GM12878 (cell line): ENCODE results near the gene OSBPL2. TPM values are rescaled to one million over a fixed set of nuclear protein-coding genes. Genes with fewer than 3 reads are reported as not detected.

ENCODE experiments used
- ATAC-seq: fragments of 200-7000 bp; cut with Tn5 transposase; 3 replicates; pipeline ENCODE4 v1.9.1; 2020; ENCODE audit warnings: mild to moderate bottlenecking, moderate library complexity
- BruUV-seq: library from RNA; stranded (reverse); fragments of 400-500 nt; replicated peaks from 2 replicates; lab custom pipeline; 2021; lab: Mats Ljungman, UMichigan
- CTCF ChIA-PET: fragments of 300-600 bp; sonication (Branson Sonifier 250); formaldehyde crosslinking; extraction: SDS; loops from one replicate; lab custom pipeline; 2021; ENCODE audit warnings: inconsistent platforms; lab: Yijun Ruan, JAX
- POLR2A ChIA-PET: fragments of 350-600 bp; formaldehyde crosslinking; extraction: SDS; loops from one replicate; lab custom pipeline; 2021; ENCODE audit warnings: inconsistent platforms; lab: Charles Lee
- RAD21 ChIA-PET: fragments of 300-600 bp; sonication (Branson Sonifier 250); formaldehyde crosslinking; loops from one replicate; lab custom pipeline; 2023; ENCODE audit warnings: antibody characterized with exemption; ENCODE audit not compliant: unreplicated experiment; lab: Charles Lee
- SMC1A ChIA-PET: fragments of 300-600 bp; sonication (Branson Sonifier 250); formaldehyde crosslinking; loops from one replicate; lab custom pipeline; 2023; ENCODE audit not compliant: unreplicated experiment, uncharacterized antibody; lab: Charles Lee
- DNase-seq: peaks from one replicate; pipeline ENCODE4 v3.0.0-alpha.2; 2011; ENCODE audit warnings: low read depth, low spot score
- FAIRE-seq: peaks from 3 replicates; lab custom pipeline; 2011; peaks lifted over from hg19 to GRCh38; lab: Jason Lieb, UNC
- H2AFZ ChIP-seq: 2 replicates; pipeline ENCODE4 v1.6.0; 2011; ENCODE audit warnings: low read depth, low read length, control low read depth; ENCODE audit not compliant: control insufficient read depth
- H3K27ac ChIP-seq: 2 replicates; pipeline ENCODE4 v1.5.1; 2011; ENCODE audit warnings: control low read depth; ENCODE audit not compliant: control insufficient read depth, insufficient read depth
- H3K27me3 ChIP-seq, 2 experiments: replicated peaks in 1 of 2; 2 replicates each; pipeline versions ENCODE4 v1.6.0 to v1.6.1; 2011; ENCODE audit warnings: low read length in 1 of 2; ENCODE audit not compliant: control insufficient read depth in 2 of 2, insufficient read depth in 2 of 2
- H3K36me3 ChIP-seq, 2 experiments: 2 replicates each; pipeline ENCODE4 v1.5.1; 2011; ENCODE audit warnings: low read length in 1 of 2; ENCODE audit not compliant: control insufficient read depth in 2 of 2, insufficient read depth in 2 of 2
- H3K4me1 ChIP-seq: 2 replicates; pipeline ENCODE4 v1.6.1; 2011; ENCODE audit warnings: mild to moderate bottlenecking, low read length, moderate library complexity, mixed read lengths; ENCODE audit not compliant: control insufficient read depth, insufficient read depth
- H3K4me2 ChIP-seq: 2 replicates; pipeline ENCODE4 v1.6.0; 2011; ENCODE audit warnings: control low read depth; ENCODE audit not compliant: control insufficient read depth, insufficient read depth
- H3K4me3 ChIP-seq: fragments of 200-600 bp; sonication (generic); 2 replicates; pipeline ENCODE4 v1.5.1; 2016
- H3K79me2 ChIP-seq: 2 replicates; pipeline ENCODE4 v1.6.0; 2011; ENCODE audit warnings: low read length; ENCODE audit not compliant: control insufficient read depth, insufficient read depth
- H3K9ac ChIP-seq: 2 replicates; pipeline ENCODE4 v1.8.0; 2011; ENCODE audit warnings: low read length, control low read depth, mixed read lengths; ENCODE audit not compliant: control insufficient read depth, insufficient read depth
- H3K9me3 ChIP-seq: replicated peaks from 3 replicates; pipeline ENCODE4 v1.5.1; 2011; ENCODE audit warnings: mild to moderate bottlenecking, low read length; ENCODE audit not compliant: control insufficient read depth, insufficient read depth
- H4K20me1 ChIP-seq: 2 replicates; pipeline ENCODE4 v1.6.0; 2011; ENCODE audit not compliant: control insufficient read depth, insufficient read depth
- CBFB ChIP-seq: IDR thresholded peaks from 2 replicates; pipeline ENCODE4 v1.6.1; 2016; ENCODE audit warnings: antibody characterized with exemption, low read depth
- CBX5 ChIP-seq: sonication (generic); IDR thresholded peaks from 2 replicates; pipeline ENCODE4 v1.6.1; 2016; ENCODE audit warnings: low read depth, moderate library complexity, mild to moderate bottlenecking, inconsistent platforms
- CHD4 ChIP-seq: fragments of 200-600 bp; sonication (generic); IDR thresholded peaks from 2 replicates; pipeline ENCODE4 v1.6.1; 2016; ENCODE audit warnings: mild to moderate bottlenecking
- GABPA ChIP-seq: IDR thresholded peaks from 2 replicates; pipeline ENCODE4 v1.6.1; 2014; ENCODE audit warnings: antibody characterized with exemption, low read depth, mild to moderate bottlenecking, inconsistent platforms
- HDAC6 ChIP-seq: fragments of 200-600 bp; sonication (generic); IDR thresholded peaks from one replicate; pipeline ENCODE4 v1.8.0; 2017; ENCODE audit warnings: antibody characterized with exemption; ENCODE audit not compliant: unreplicated experiment
- JUND ChIP-seq: IDR thresholded peaks from 2 replicates; pipeline ENCODE4 v1.6.1; 2012; ENCODE audit warnings: low read depth, mild to moderate bottlenecking, low read length, improper control_type of control experiment, moderate library complexity
- MYC ChIP-seq: IDR thresholded peaks from 2 replicates; pipeline ENCODE4 v1.6.1; 2011; ENCODE audit warnings: mild to moderate bottlenecking, low read length, moderate library complexity, inconsistent platforms; ENCODE audit not compliant: insufficient read depth, insufficient replicate concordance, insufficient read length, severe bottlenecking
- POLR2A ChIP-seq: IDR thresholded peaks from 2 replicates; pipeline ENCODE4 v1.6.1; 2011; ENCODE audit warnings: low read depth, mild to moderate bottlenecking, low read length
- RCOR1 ChIP-seq: conservative IDR thresholded peaks from 2 replicates; pipeline ENCODE4 v1.6.1; 2012; ENCODE audit warnings: low read depth, low read length, improper control_type of control experiment
- SUZ12 ChIP-seq: fragments of 200-600 bp; sonication (generic); IDR thresholded peaks from one replicate; pipeline ENCODE4 v1.6.1; 2018; ENCODE audit warnings: antibody characterized with exemption, mild to moderate bottlenecking; ENCODE audit not compliant: unreplicated experiment
- WGBS: methylation state at CpG from one replicate; pipeline ENCODE4 v1.1.6; 2016; ENCODE audit warnings: low lambda C conversion rate; ENCODE audit not compliant: insufficient replicate concordance, insufficient coverage; ENCODE audit errors: missing lambda C conversion rate; 5-methylcytosine and 5-hydroxymethylcytosine counted together
- in situ Hi-C: fragments of 300-500 bp; cut with MboI; formaldehyde crosslinking; loops from 9 replicates; pipeline ENCODE4 v1.14.3; 2018; ENCODE audit warnings: mixed read lengths
- intact Hi-C: fragments of 100-400 bp; cut with micrococcal nuclease; formaldehyde crosslinking; loops from one replicate; pipeline ENCODE4 v1.14.2; 2022; ENCODE audit not compliant: unreplicated experiment
- polyA plus RNA-seq, 11 experiments: library from polyadenylated mRNA; depleted of rRNA in 4 of 11; unstranded in 6 of 11; stranded (reverse) in 5 of 11; fragments of >200 nt; fragmentation: Nextera tagmentation in 4 of 11; fragmentation: Illumina TruSeq in 1 of 11; extraction: Ambion mirVana in 4 of 11; extraction: Trizol in 1 of 11; gene quantifications; 1 replicate in 1 of 11; 2 replicates in 10 of 11; pipeline versions ENCODE4 v1.2.1 to v1.2.3, GENCODE V29; 2011 to 2016; ENCODE audit warnings: inconsistent platforms in 2 of 11, missing spikeins in 2 of 11, low read depth in 1 of 11
- total RNA-seq, 4 experiments: library from RNA; depleted of rRNA in 3 of 4; stranded (reverse); fragments of >200 nt in 3 of 4; fragmentation: Illumina TruSeq in 1 of 4; extraction: Trizol in 1 of 4; gene quantifications; 2 replicates each; pipeline versions ENCODE4 v1.2.1 to v1.2.3, GENCODE V29; 2013 to 2021
- TF ChIP-seq, protein P1 (sequence below): IDR thresholded peaks from 2 replicates; pipeline ENCODE4 v1.6.1; 2011; ENCODE audit warnings: mild to moderate bottlenecking, low read depth, low read length, moderate library complexity; ENCODE audit not compliant: insufficient replicate concordance
- TF ChIP-seq, protein P2 (sequence below): fragments of 450-650 bp; IDR thresholded peaks from 2 replicates; pipeline ENCODE4 v1.6.1; 2017; ENCODE audit warnings: antibody characterized with exemption, mild to moderate bottlenecking, moderate library complexity
- TF ChIP-seq, protein P3 (sequence below): IDR thresholded peaks from 2 replicates; pipeline ENCODE4 v1.6.1; 2012; ENCODE audit warnings: low read depth, low read length, improper control_type of control experiment

OSBPL2 gene
- total and polyA plus RNA-seq, 10 of the 15 experiments (the other 5 are each of a cell fraction or from before 2014, with no cell fraction given): 2.8 to 22.3 (median 14.7) TPM

DNA sequence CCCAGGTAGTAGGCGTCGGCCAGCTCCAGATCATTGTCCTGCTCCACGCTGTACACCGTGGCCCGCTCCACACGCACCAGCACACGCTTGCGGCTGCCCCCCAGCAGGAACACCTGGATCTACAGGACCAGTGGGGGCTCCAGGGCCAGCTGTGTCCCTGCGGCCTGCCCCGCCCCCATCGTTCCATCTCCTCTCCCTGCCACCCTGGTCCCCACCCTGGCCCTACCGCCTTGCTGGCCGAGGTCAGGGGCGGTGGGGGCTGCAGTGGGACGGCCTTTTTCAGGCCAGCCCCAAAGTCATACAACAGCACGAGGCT is 74.3 kb downstream of the OSBPL2 start:
- Histone ChIP-seq H3K4me1 (no peaks in the 10 kb centered on the region), H3K27me3 (no peaks in the 10 kb centered on the region), H3K79me2 (no peaks in the 10 kb centered on the region), H3K36me3 (peaks cover 3 to 8% of the 10 kb centered on the region in 2 experiments; a peak in 3 of 4 replicates), H3K9ac (no peak overlapping the region), H4K20me1 (no peaks in the 10 kb centered on the region), H3K4me3 (no peak overlapping the region), H2AFZ (no peak overlapping the region), H3K4me2 (no peak overlapping the region), H3K27ac (no peak overlapping the region), H3K9me3 (no peaks in the 10 kb centered on the region; the same call in 2 of the 3 replicates)
- ATAC-seq (no peak), FAIRE-seq (no peak), DNase-seq (no peak)
- WGBS: 71% methylated on average over 15 of the region's 16 CpGs
- SMC1A ChIA-PET: no interaction called here
- TF ChIP-seq RCOR1: no peak
- TF ChIP-seq CBX5: no peak
- no peak for TF ChIP-seq POLR2A
- TF ChIP-seq, protein P1, sequence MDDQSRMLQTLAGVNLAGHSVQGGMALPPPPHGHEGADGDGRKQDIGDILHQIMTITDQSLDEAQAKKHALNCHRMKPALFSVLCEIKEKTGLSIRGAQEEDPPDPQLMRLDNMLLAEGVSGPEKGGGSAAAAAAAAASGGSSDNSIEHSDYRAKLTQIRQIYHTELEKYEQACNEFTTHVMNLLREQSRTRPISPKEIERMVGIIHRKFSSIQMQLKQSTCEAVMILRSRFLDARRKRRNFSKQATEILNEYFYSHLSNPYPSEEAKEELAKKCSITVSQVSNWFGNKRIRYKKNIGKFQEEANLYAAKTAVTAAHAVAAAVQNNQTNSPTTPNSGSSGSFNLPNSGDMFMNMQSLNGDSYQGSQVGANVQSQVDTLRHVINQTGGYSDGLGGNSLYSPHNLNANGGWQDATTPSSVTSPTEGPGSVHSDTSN: no peak
- TF ChIP-seq MYC: no peak
- TF ChIP-seq JUND: no peak
- no peak for TF ChIP-seq SUZ12
- TF ChIP-seq CHD4: no peak
- TF ChIP-seq, protein P2, sequence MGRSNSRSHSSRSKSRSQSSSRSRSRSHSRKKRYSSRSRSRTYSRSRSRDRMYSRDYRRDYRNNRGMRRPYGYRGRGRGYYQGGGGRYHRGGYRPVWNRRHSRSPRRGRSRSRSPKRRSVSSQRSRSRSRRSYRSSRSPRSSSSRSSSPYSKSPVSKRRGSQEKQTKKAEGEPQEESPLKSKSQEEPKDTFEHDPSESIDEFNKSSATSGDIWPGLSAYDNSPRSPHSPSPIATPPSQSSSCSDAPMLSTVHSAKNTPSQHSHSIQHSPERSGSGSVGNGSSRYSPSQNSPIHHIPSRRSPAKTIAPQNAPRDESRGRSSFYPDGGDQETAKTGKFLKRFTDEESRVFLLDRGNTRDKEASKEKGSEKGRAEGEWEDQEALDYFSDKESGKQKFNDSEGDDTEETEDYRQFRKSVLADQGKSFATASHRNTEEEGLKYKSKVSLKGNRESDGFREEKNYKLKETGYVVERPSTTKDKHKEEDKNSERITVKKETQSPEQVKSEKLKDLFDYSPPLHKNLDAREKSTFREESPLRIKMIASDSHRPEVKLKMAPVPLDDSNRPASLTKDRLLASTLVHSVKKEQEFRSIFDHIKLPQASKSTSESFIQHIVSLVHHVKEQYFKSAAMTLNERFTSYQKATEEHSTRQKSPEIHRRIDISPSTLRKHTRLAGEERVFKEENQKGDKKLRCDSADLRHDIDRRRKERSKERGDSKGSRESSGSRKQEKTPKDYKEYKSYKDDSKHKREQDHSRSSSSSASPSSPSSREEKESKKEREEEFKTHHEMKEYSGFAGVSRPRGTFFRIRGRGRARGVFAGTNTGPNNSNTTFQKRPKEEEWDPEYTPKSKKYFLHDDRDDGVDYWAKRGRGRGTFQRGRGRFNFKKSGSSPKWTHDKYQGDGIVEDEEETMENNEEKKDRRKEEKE: no peak
- no peak for TF ChIP-seq GABPA
- TF ChIP-seq, protein P3, sequence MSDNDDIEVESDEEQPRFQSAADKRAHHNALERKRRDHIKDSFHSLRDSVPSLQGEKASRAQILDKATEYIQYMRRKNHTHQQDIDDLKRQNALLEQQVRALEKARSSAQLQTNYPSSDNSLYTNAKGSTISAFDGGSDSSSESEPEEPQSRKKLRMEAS: no peak
- no peak for TF ChIP-seq CBFB
- no peak for TF ChIP-seq HDAC6
- CTCF ChIA-PET: no interaction called here
- POLR2A ChIA-PET: no interaction called here
- intact Hi-C loops (no loop called here), in situ Hi-C loops (no loop called here)
- RAD21 ChIA-PET: no interaction called here
- BruUV-seq: no TSS peak
